IMR-90 (cell line): ENCODE data around the gene MED12L. TPM values are rescaled to one million over a fixed set of nuclear protein-coding genes. Genes with fewer than 3 reads are reported as not detected.

Source experiments
- ATAC-seq: fragments of 200-7000 bp; cut with Tn5 transposase; 2 replicates; pipeline ENCODE4 v1.9.1; 2020; ENCODE audit warnings: low read depth, mild to moderate bottlenecking, moderate library complexity
- BruUV-seq: library from RNA; stranded (reverse); fragments of 400-500 nt; replicated peaks from 2 replicates; lab custom pipeline; 2021; lab: Mats Ljungman, UMichigan
- CTCF ChIA-PET: fragments of 300-600 bp; formaldehyde crosslinking; extraction: SDS; loops from one replicate; lab custom pipeline; 2021; ENCODE audit warnings: antibody characterized with exemption; lab: Yijun Ruan, JAX
- POLR2A ChIA-PET: fragments of 300-600 bp; sonication (Branson Sonifier 250); formaldehyde crosslinking; loops from one replicate; lab custom pipeline; 2022; ENCODE audit warnings: antibody characterized with exemption; ENCODE audit not compliant: unreplicated experiment; lab: Charles Lee
- DNase-seq: peaks from one replicate; pipeline ENCODE4 v3.0.0; 2013
- H2AFZ ChIP-seq: replicated peaks from 2 replicates; pipeline ENCODE3; 2013; ENCODE audit warnings: low read length, mild to moderate bottlenecking; ENCODE audit not compliant: poor library complexity
- H2AK5ac ChIP-seq: 2 replicates; pipeline ENCODE4 v1.6.1; 2013; ENCODE audit warnings: low read depth, low read length, inconsistent platforms
- H2AK9ac ChIP-seq: replicated peaks from 2 replicates; pipeline ENCODE3; 2013; ENCODE audit warnings: mild to moderate bottlenecking, low read depth, low read length, moderate library complexity; ENCODE audit not compliant: poor library complexity
- H2BK120ac ChIP-seq: 2 replicates; pipeline ENCODE4 v1.6.1; 2013; ENCODE audit warnings: low read depth, low read length, inconsistent platforms
- H2BK15ac ChIP-seq: 3 replicates; pipeline ENCODE4 v1.6.1; 2013; ENCODE audit warnings: low read depth, low read length, inconsistent platforms
- H2BK20ac ChIP-seq: 2 replicates; pipeline ENCODE4 v1.6.1; 2013; ENCODE audit warnings: low read depth, mild to moderate bottlenecking, inconsistent platforms, low read length, moderate library complexity
- H2BK5ac ChIP-seq: 2 replicates; pipeline ENCODE4 v1.6.1; 2013; ENCODE audit warnings: mild to moderate bottlenecking, low read depth, low read length, inconsistent platforms; ENCODE audit not compliant: poor library complexity, severe bottlenecking
- H3K14ac ChIP-seq: replicated peaks from 2 replicates; pipeline ENCODE4 v1.6.1; 2013; ENCODE audit warnings: low read depth, low read length, inconsistent platforms
- H3K18ac ChIP-seq: 2 replicates; pipeline ENCODE4 v1.6.1; 2013; ENCODE audit warnings: low read depth, low read length, control low read depth
- H3K23ac ChIP-seq: 2 replicates; pipeline ENCODE4 v1.6.1; 2013; ENCODE audit warnings: low read depth, low read length, inconsistent platforms
- H3K27ac ChIP-seq: 2 replicates; pipeline ENCODE4 v1.5.1; 2013; ENCODE audit warnings: mild to moderate bottlenecking, control low read depth, low read length; ENCODE audit not compliant: insufficient read depth
- H3K27me3 ChIP-seq: 2 replicates; pipeline ENCODE4 v1.6.1; 2013; ENCODE audit warnings: low read length; ENCODE audit not compliant: control insufficient read depth, insufficient read depth
- H3K36me3 ChIP-seq: 2 replicates; pipeline ENCODE4 v1.6.1; 2013; ENCODE audit warnings: low read length, mixed read lengths; ENCODE audit not compliant: control insufficient read depth, insufficient read depth
- H3K4ac ChIP-seq: 2 replicates; pipeline ENCODE4 v1.6.1; 2013; ENCODE audit warnings: low read depth, low read length, inconsistent platforms
- H3K4me1 ChIP-seq: 2 replicates; pipeline ENCODE4 v1.6.1; 2013; ENCODE audit warnings: low read length, mixed read lengths; ENCODE audit not compliant: control insufficient read depth, insufficient read depth
- H3K4me2 ChIP-seq: 2 replicates; pipeline ENCODE4 v1.6.1; 2013; ENCODE audit warnings: low read depth, mild to moderate bottlenecking, control low read depth, low read length, moderate library complexity
- H3K4me3 ChIP-seq: 2 replicates; pipeline ENCODE4 v1.5.1; 2013; ENCODE audit warnings: low read depth, mild to moderate bottlenecking, control low read depth, low read length, moderate library complexity; ENCODE audit not compliant: insufficient read depth
- H3K56ac ChIP-seq: 2 replicates; pipeline ENCODE4 v1.6.1; 2013; ENCODE audit warnings: low read length, inconsistent platforms; ENCODE audit not compliant: insufficient read depth; ENCODE audit errors: extremely low read depth
- H3K79me1 ChIP-seq, 2 experiments: 2 replicates each; pipeline ENCODE4 v1.6.1; 2013; ENCODE audit warnings: low read length in 2 of 2, inconsistent platforms in 1 of 2, low read depth in 1 of 2
- H3K9ac ChIP-seq: 2 replicates; pipeline ENCODE4 v1.6.1; 2013; ENCODE audit warnings: low read depth, low read length, control low read depth
- H3K9me1 ChIP-seq: 2 replicates; pipeline ENCODE4 v1.6.1; 2013; ENCODE audit warnings: low read length, inconsistent platforms; ENCODE audit not compliant: insufficient read depth
- H3K9me3 ChIP-seq: 2 replicates; pipeline ENCODE4 v1.6.1; 2013; ENCODE audit warnings: low read length; ENCODE audit not compliant: control insufficient read depth, insufficient read depth
- H4K20me1 ChIP-seq: 2 replicates; pipeline ENCODE4 v1.6.1; 2013; ENCODE audit warnings: low read length, inconsistent platforms; ENCODE audit not compliant: insufficient read depth
- H4K5ac ChIP-seq: 2 replicates; pipeline ENCODE4 v1.6.1; 2013; ENCODE audit warnings: mild to moderate bottlenecking, low read depth, low read length, control low read depth
- H4K8ac ChIP-seq, 2 experiments: 2 replicates each; pipeline ENCODE4 v1.6.1; 2013; ENCODE audit warnings: low read depth in 2 of 2, low read length in 2 of 2, control low read depth in 1 of 2, inconsistent platforms in 1 of 2
- H4K91ac ChIP-seq: 2 replicates; pipeline ENCODE4 v1.6.1; 2013; ENCODE audit warnings: low read depth, low read length, inconsistent platforms; ENCODE audit not compliant: insufficient read depth
- CEBPB ChIP-seq: IDR thresholded peaks from 2 replicates; pipeline ENCODE4 v1.6.1; 2012; ENCODE audit warnings: low read depth, low read length, improper control_type of control experiment
- RAD21 ChIP-seq: IDR thresholded peaks from 2 replicates; pipeline ENCODE4 v1.6.1; 2012; ENCODE audit warnings: low read length, improper control_type of control experiment
- WGBS, 2 experiments: methylation state at CpG; one replicate each; pipeline versions ENCODE4 v1.1.5 to v1.1.7; 2013; ENCODE audit warnings: missing lambda C conversion rate in 2 of 2; ENCODE audit not compliant: insufficient read length in 1 of 2; ENCODE audit errors: extremely low coverage in 2 of 2; 5-methylcytosine and 5-hydroxymethylcytosine counted together
- dilution Hi-C: fragments of 300-500 bp; cut with HindIII; formaldehyde crosslinking; loops from one replicate; pipeline ENCODE4 v1.14.3; 2018; ENCODE audit warnings: low sequenced_read_pairs; ENCODE audit not compliant: unreplicated experiment
- in situ Hi-C: fragments of 300-500 bp; cut with MboI; formaldehyde crosslinking; loops from 3 replicates; pipeline ENCODE4 v1.14.3; 2019; ENCODE audit warnings: low sequenced_read_pairs, inconsistent platforms, mixed read lengths
- intact Hi-C: fragments of 100-400 bp; cut with micrococcal nuclease; formaldehyde crosslinking; loops from 2 replicates; pipeline ENCODE4 v1.10.0; 2022
- polyA plus RNA-seq, 3 experiments: library from polyadenylated mRNA; depleted of rRNA; stranded (reverse); fragments of >200 nt; gene quantifications; 2 replicates each; pipeline ENCODE4 v1.2.3, GENCODE V29; 2012; ENCODE audit warnings: low replicate concordance in 1 of 3
- total RNA-seq: library from RNA; depleted of rRNA; stranded (reverse); fragments of >200 nt; gene quantifications from 2 replicates; pipeline ENCODE4 v1.2.3, GENCODE V29; 2012
- TF ChIP-seq, protein P1 (sequence below): fragments of 150-350 bp; IDR thresholded peaks from 2 replicates; pipeline ENCODE4 v1.6.1; 2016; ENCODE audit warnings: low read depth, mild to moderate bottlenecking, low read length, moderate library complexity, borderline replicate concordance

MED12L gene
- total and polyA plus RNA-seq, 2 of the 4 experiments (the other 2 are of a cell fraction) = 0.05 to 0.18 TPM

- Histone ChIP-seq H3K27me3 (no peaks in the 10 kb centered on the region), H3K9ac (no peak overlapping the region), H3K14ac (no peak overlapping the region), H3K27ac (no peak overlapping the region), H3K4me2 (no peak overlapping the region; the same call in 1 of the 2 replicates), H3K23ac (no peak overlapping the region), H3K9me3 (no peaks in the 10 kb centered on the region), H3K4me1 (peaks cover 2% of the 10 kb centered on the region; the same call in 1 of the 2 replicates), H4K5ac (no peak overlapping the region), H2BK5ac (no peak overlapping the region), H4K20me1 (no peaks in the 10 kb centered on the region), H4K91ac (no peak overlapping the region), H3K4me3 (no peak overlapping the region), H3K79me1 (no peaks in the 10 kb centered on the region), H2AK5ac (no peak overlapping the region), H2BK15ac (no peak overlapping the region), H4K8ac (no peak overlapping the region), H3K9me1 (0 out of 2 replicates have a peak, but pooled peaks cover 2% of the 10 kb centered on the region), H2AFZ (no peak overlapping the region), H2AK9ac (no peak overlapping the region), H2BK20ac (no peak overlapping the region), H3K4ac (no peak overlapping the region), H3K56ac (no peak overlapping the region), H3K18ac (no peak overlapping the region), H3K36me3 (no peaks in the 10 kb centered on the region), H2BK120ac (no peak overlapping the region)
- ATAC-seq (no peak), DNase-seq (no peak)
- in situ Hi-C loops (no loop called here), dilution Hi-C loops (no loop called here), intact Hi-C loops (no loop called here)
- 60% methylated on average over 2 of the region's 4 CpGs; no CpG with 5 or more reads in 1 of the 2 experiments for WGBS, 2 experiments
- BruUV-seq = no TSS peak
- ChIA-PET POLR2A (no interaction called here), CTCF (interaction anchor here (0.6 to 1.1 kb wide), 4 partner anchors 8 to 43 kb away, joined by 3 to 4 read pairs (median 4); partner anchors contain the start of gene GPR171)
- TF ChIP-seq CEBPB = 0 out of 2 replicates have a peak, but pooled peaks have one; percentile 2
- TF ChIP-seq RAD21 = no peak
- TF ChIP-seq, protein P1, sequence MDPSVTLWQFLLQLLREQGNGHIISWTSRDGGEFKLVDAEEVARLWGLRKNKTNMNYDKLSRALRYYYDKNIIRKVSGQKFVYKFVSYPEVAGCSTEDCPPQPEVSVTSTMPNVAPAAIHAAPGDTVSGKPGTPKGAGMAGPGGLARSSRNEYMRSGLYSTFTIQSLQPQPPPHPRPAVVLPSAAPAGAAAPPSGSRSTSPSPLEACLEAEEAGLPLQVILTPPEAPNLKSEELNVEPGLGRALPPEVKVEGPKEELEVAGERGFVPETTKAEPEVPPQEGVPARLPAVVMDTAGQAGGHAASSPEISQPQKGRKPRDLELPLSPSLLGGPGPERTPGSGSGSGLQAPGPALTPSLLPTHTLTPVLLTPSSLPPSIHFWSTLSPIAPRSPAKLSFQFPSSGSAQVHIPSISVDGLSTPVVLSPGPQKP = no peak
These were observed 125.4 kb downstream of the MED12L start for GRCh38 chr3:151210676-151211381.
